WTC11 (cell line): ENCODE results near the gene ITPR2.

Experiments
- ATF3 ChIP-seq: sonication (generic); formaldehyde crosslinking; conservative IDR thresholded peaks from 2 replicates; pipeline ENCODE4 v1.8.1; 2022; ENCODE audit warnings: mild to moderate bottlenecking, missing genetic modification reagents
- CTCF ChIP-seq: fragments of 200-600 bp; IDR thresholded peaks from 2 replicates; pipeline ENCODE4 v1.8.0; 2022; ENCODE audit warnings: antibody characterized with exemption
- E2F4 ChIP-seq: sonication (generic); formaldehyde crosslinking; IDR thresholded peaks from 2 replicates; pipeline ENCODE4 v1.8.1; 2022; ENCODE audit warnings: low read depth, mild to moderate bottlenecking, moderate library complexity, missing genetic modification reagents, borderline replicate concordance
- E2F5 ChIP-seq: sonication (generic); formaldehyde crosslinking; IDR thresholded peaks from 2 replicates; pipeline ENCODE4 v1.8.1; 2022; ENCODE audit warnings: mild to moderate bottlenecking, moderate library complexity, missing genetic modification reagents
- ELF4 ChIP-seq: sonication (generic); formaldehyde crosslinking; IDR thresholded peaks from 2 replicates; pipeline ENCODE4 v1.8.1; 2022; ENCODE audit warnings: low read depth, mild to moderate bottlenecking, moderate library complexity, missing genetic modification reagents
- JUN ChIP-seq: sonication (generic); formaldehyde crosslinking; IDR thresholded peaks from 2 replicates; pipeline ENCODE4 v1.8.0; 2023; ENCODE audit warnings: mild to moderate bottlenecking, missing genetic modification reagents
- MAX ChIP-seq: sonication (generic); formaldehyde crosslinking; IDR thresholded peaks from 2 replicates; pipeline ENCODE4 v1.8.0; 2022; ENCODE audit warnings: mild to moderate bottlenecking, missing genetic modification reagents
- RELA ChIP-seq: sonication (generic); formaldehyde crosslinking; IDR thresholded peaks from 2 replicates; pipeline ENCODE4 v1.8.1; 2022; ENCODE audit warnings: missing genetic modification reagents, mild to moderate bottlenecking, borderline replicate concordance
- ZNF263 ChIP-seq: sonication (generic); formaldehyde crosslinking; IDR thresholded peaks from 2 replicates; pipeline ENCODE4 v1.8.1; 2022; ENCODE audit warnings: low read depth, mild to moderate bottlenecking, moderate library complexity, missing genetic modification reagents
- ZNF396 ChIP-seq: fragments of 250-450 bp; sonication (Bioruptor Pico); IDR thresholded peaks from 2 replicates; pipeline ENCODE4 v1.8.0; 2021; ENCODE audit warnings: mild to moderate bottlenecking, moderate library complexity, borderline replicate concordance
- ZNF512 ChIP-seq: sonication (generic); formaldehyde crosslinking; IDR thresholded peaks from 2 replicates; pipeline ENCODE4 v1.8.1; 2022; ENCODE audit warnings: missing genetic modification reagents, borderline replicate concordance

GRCh38 chr12:26492406-26492805 is 340.6 kb downstream of the ITPR2 start:
- TF ChIP-seq CTCF = no peak
- TF ChIP-seq ZNF512 = no peak
- no peak for TF ChIP-seq RELA (CRISPR knock-in tag)
- TF ChIP-seq ATF3 = no peak
- TF ChIP-seq JUN (CRISPR knock-in tag) = no peak
- no peak for TF ChIP-seq ELF4
- TF ChIP-seq ZNF396 (CRISPR knock-in tag) = no peak
- TF ChIP-seq MAX (CRISPR knock-in tag) = no peak
- no peak for TF ChIP-seq E2F5 (CRISPR knock-in tag)
- TF ChIP-seq ZNF263 (CRISPR knock-in tag) = no peak
- no peak for TF ChIP-seq E2F4 (CRISPR knock-in tag)
